Activated CD4-positive, alpha-beta T cell treated with anti-CD3 and anti-CD28 coated beads for 36 hours (primary cell): ENCODE results near the gene XPNPEP3. TPM values are rescaled to one million over a fixed set of nuclear protein-coding genes. Genes with fewer than 3 reads are reported as not detected.

Experiments used
- ATAC-seq: fragments of 200-7000 bp; cut with Tn5 transposase; one replicate; pipeline ENCODE4 v1.10.0; 2021; ENCODE audit warnings: mild to moderate bottlenecking, moderate library complexity
- CTCF ChIA-PET: fragments of 350-600 bp; sonication (Branson Sonifier 250); formaldehyde crosslinking; loops from one replicate; lab custom pipeline; 2021; ENCODE audit warnings: antibody characterized with exemption; lab: Charles Lee
- POLR2A ChIA-PET: fragments of 350-600 bp; sonication (Branson Sonifier 250); formaldehyde crosslinking; loops from one replicate; lab custom pipeline; 2021; ENCODE audit warnings: antibody characterized with exemption, inconsistent platforms; lab: Charles Lee
- DNase-seq: peaks from one replicate; pipeline ENCODE4 v3.0.0-alpha.2; 2020
- H3K27ac Mint-ChIP-seq: one replicate; pipeline ENCODE4 v1.8.0; 2021; ENCODE audit warnings: mixed read lengths
- H3K27me3 Mint-ChIP-seq: one replicate; pipeline ENCODE4 v1.8.0; 2021; ENCODE audit warnings: mixed read lengths
- H3K36me3 Mint-ChIP-seq: one replicate; pipeline ENCODE4 v1.8.0; 2021; ENCODE audit warnings: low read depth, mixed read lengths
- H3K4me1 Mint-ChIP-seq: one replicate; pipeline ENCODE4 v1.8.0; 2021; ENCODE audit warnings: mixed read lengths
- H3K4me3 Mint-ChIP-seq: one replicate; pipeline ENCODE4 v1.8.0; 2021; ENCODE audit warnings: mild to moderate bottlenecking, moderate library complexity, mixed read lengths
- H3K9me3 Mint-ChIP-seq: one replicate; pipeline ENCODE4 v1.8.0; 2021; ENCODE audit warnings: low read depth, mixed read lengths
- intact Hi-C, 2 experiments: fragments of 100-400 bp; cut with DNase I in 1 of 2; cut with micrococcal nuclease in 1 of 2; formaldehyde crosslinking; loops; one replicate each; pipeline versions ENCODE4 v1.14.2 to v1.15.1; 2022 to 2024; cut with DNase I, micrococcal nuclease
- total RNA-seq, 2 experiments: library from RNA; stranded (reverse); gene quantifications; one replicate each; pipeline ENCODE4 v1.2.3, GENCODE V29; 2021

XPNPEP3 gene
- total RNA-seq, 2 experiments from 2014 or later, result 21.5 to 25.8 TPM

- ATAC-seq, result no peak
- H3K27ac Mint-ChIP-seq, result no peak overlapping the region
- H3K27me3 Mint-ChIP-seq, result no peaks in the 10 kb centered on the region
- POLR2A ChIA-PET, result interaction anchor here (0.7 kb wide), 1 partner anchor 383 kb away, joined by 5 read pairs; no protein-coding TSS in a partner anchor
- H3K36me3 Mint-ChIP-seq, result no peaks in the 10 kb centered on the region
- no peaks in the 10 kb centered on the region for H3K4me1 Mint-ChIP-seq
- H3K4me3 Mint-ChIP-seq, result no peak overlapping the region
- no peak for DNase-seq
- CTCF ChIA-PET, result interaction anchor here (3.3 kb wide), 1 partner anchor 10 kb away, joined by 24 read pairs; no protein-coding TSS in a partner anchor
- H3K9me3 Mint-ChIP-seq, result no peaks in the 10 kb centered on the region
- intact Hi-C loops, result no loop called here
These were observed 75.4 kb downstream of the XPNPEP3 start for GRCh38 chr22:40932396-40932795.

- ATAC-seq, result peak; percentile 61
- no peaks in the 10 kb centered on the region for H3K36me3 Mint-ChIP-seq
These were observed 82.3 kb downstream of the XPNPEP3 start for GRCh38 chr22:40939202-40939601.

GRCh38 chr22:40950962-40951794 lies 94.2 kb downstream of the XPNPEP3 start, which contains the start of gene RBX1:
Gene RBX1, plus strand, starts transcription at chr22:40951378. Its CDS starts 21 bp downstream, at chr22:40951399.
- peaks cover 23% of the 10 kb centered on the region for H3K4me1 Mint-ChIP-seq
- ATAC-seq (peak; percentile 83), DNase-seq (peak; percentile 99)
- intact Hi-C loops, result loop anchor here (1.0 to 10.0 kb wide), 22 partner anchors 71 to 1906 kb away; partner anchors contain the start of genes L3MBTL2 (in 2 of the 2), RANGAP1 (in 2 of the 2), ST13 (in 2 of the 2) and ACO2 (in 1 of the 2)
- H3K36me3 Mint-ChIP-seq, result peaks cover 40% of the 10 kb centered on the region
- peak within 1 kb of the TSS; percentile 100 for H3K27ac Mint-ChIP-seq
- no peaks in the 10 kb centered on the region for H3K27me3 Mint-ChIP-seq
- H3K9me3 Mint-ChIP-seq, result no peaks in the 10 kb centered on the region
- CTCF ChIA-PET, result interaction anchor here (0.6 to 3.0 kb wide), 5 partner anchors 11 to 231 kb away, joined by 3 to 17 read pairs (median 4); no protein-coding TSS in a partner anchor
- H3K4me3 Mint-ChIP-seq, result peak within 1 kb of the TSS; percentile 100
- POLR2A ChIA-PET, result interaction anchor here (0.6 to 2.5 kb wide), 11 partner anchors 9 to 669 kb away, joined by 3 to 23 read pairs (median 6); partner anchors contain the start of genes EP300, PMM1, RANGAP1 and SLC25A17

More at GRCh38 chr22:40939202-40939601, 82.3 kb downstream of the XPNPEP3 start:
- no peaks in the 10 kb centered on the region for H3K27me3 Mint-ChIP-seq
- H3K27ac Mint-ChIP-seq, result peak overlapping the region; percentile 3
- DNase-seq, result no peak
- intact Hi-C loops, result no loop called here
- H3K9me3 Mint-ChIP-seq, result no peaks in the 10 kb centered on the region
- ChIA-PET CTCF (interaction anchor here (0.7 to 1.6 kb wide), 2 partner anchors 9 to 17 kb away, joined by 3 to 6 read pairs; no protein-coding TSS in a partner anchor), POLR2A (no interaction called here)
- H3K4me3 Mint-ChIP-seq, result no peak overlapping the region
- peaks cover 9% of the 10 kb centered on the region for H3K4me1 Mint-ChIP-seq

- no peaks in the 10 kb centered on the region for H3K27me3 Mint-ChIP-seq
- peaks cover 23% of the 10 kb centered on the region for H3K4me1 Mint-ChIP-seq
These were observed 95.1 kb downstream of the XPNPEP3 start for GRCh38 chr22:40951795-40952605.

GRCh38 chr22:40953471-40953870 lies 96.5 kb downstream of the XPNPEP3 start:
- Mint-ChIP-seq H3K4me3 (peak overlapping the region; percentile 41), H3K27ac (peak overlapping the region; percentile 100), H3K4me1 (peaks cover 24% of the 10 kb centered on the region), H3K27me3 (no peaks in the 10 kb centered on the region), H3K9me3 (no peaks in the 10 kb centered on the region), H3K36me3 (peaks cover 44% of the 10 kb centered on the region)
- ATAC-seq (no peak), DNase-seq (no peak)
- intact Hi-C loops, result loop anchor here (5.0 to 10.0 kb wide), 2 partner anchors 251 to 1904 kb away; partner anchors contain the start of genes ARFGAP3 (in 1 of the 2) and L3MBTL2 (in 1 of the 2)
- ChIA-PET POLR2A (no interaction called here), CTCF (interaction anchor here (1.4 to 3.0 kb wide), 2 partner anchors 20 to 30 kb away, joined by 3 to 17 read pairs; no protein-coding TSS in a partner anchor)

More at GRCh38 chr22:40951795-40952605, 95.1 kb downstream of the XPNPEP3 start:
- intact Hi-C loops, result loop anchor here (1.0 to 10.0 kb wide), 22 partner anchors 70 to 1905 kb away; partner anchors contain the start of genes L3MBTL2 (in 2 of the 2), RANGAP1 (in 2 of the 2), ST13 (in 2 of the 2) and ACO2 (in 1 of the 2)
- DNase-seq (no peak), ATAC-seq (no peak)
- H3K9me3 Mint-ChIP-seq, result no peaks in the 10 kb centered on the region
- peak overlapping the region; percentile 100 for H3K4me3 Mint-ChIP-seq
- ChIA-PET CTCF (interaction anchor here (0.7 to 3.0 kb wide), 9 partner anchors 12 to 670 kb away, joined by 3 to 17 read pairs (median 4); partner anchors contain the start of genes ACO2 and PHF5A), POLR2A (interaction anchor here (0.6 to 2.5 kb wide), 17 partner anchors 8 to 668 kb away, joined by 3 to 23 read pairs (median 4); partner anchors contain the start of genes EP300, PMM1, RANGAP1 and SLC25A17)
- H3K27ac Mint-ChIP-seq, result peak overlapping the region; percentile 100
- peaks cover 40% of the 10 kb centered on the region for H3K36me3 Mint-ChIP-seq

- DNase-seq (no peak), ATAC-seq (no peak)
- intact Hi-C loops, result loop anchor here (5.0 to 10.0 kb wide), 2 partner anchors 251 to 1903 kb away; partner anchors contain the start of genes ARFGAP3 (in 1 of the 2) and L3MBTL2 (in 1 of the 2)
- CTCF ChIA-PET, result no interaction called here
- Mint-ChIP-seq H3K4me1 (peaks cover 25% of the 10 kb centered on the region), H3K27ac (peak overlapping the region; percentile 38), H3K36me3 (peaks cover 47% of the 10 kb centered on the region), H3K9me3 (no peaks in the 10 kb centered on the region), H3K4me3 (no peak overlapping the region), H3K27me3 (no peaks in the 10 kb centered on the region)
- POLR2A ChIA-PET, result interaction anchor here (0.6 to 0.7 kb wide), 2 partner anchors 230 to 325 kb away, joined by 3 to 4 read pairs; no protein-coding TSS in a partner anchor
These were observed 97.2 kb downstream of the XPNPEP3 start for GRCh38 chr22:40954113-40954512.

- ChIA-PET CTCF (no interaction called here), POLR2A (no interaction called here)
- Mint-ChIP-seq H3K4me3 (no peak overlapping the region), H3K4me1 (peaks cover 30% of the 10 kb centered on the region), H3K27me3 (no peaks in the 10 kb centered on the region), H3K27ac (no peak overlapping the region), H3K36me3 (peaks cover 56% of the 10 kb centered on the region), H3K9me3 (no peaks in the 10 kb centered on the region)
- intact Hi-C loops, result loop anchor here in 1 of 2 experiments (10.0 kb wide), 1 partner anchor 249 kb away; the partner anchor contains the start of gene L3MBTL2
- ATAC-seq (no peak), DNase-seq (no peak)
These were observed 98.6 kb downstream of the XPNPEP3 start for GRCh38 chr22:40955571-40955970.

- Mint-ChIP-seq H3K9me3 (no peaks in the 10 kb centered on the region), H3K36me3 (peaks cover 55% of the 10 kb centered on the region), H3K27ac (no peak overlapping the region), H3K4me3 (no peak overlapping the region), H3K27me3 (no peaks in the 10 kb centered on the region), H3K4me1 (peaks cover 28% of the 10 kb centered on the region)
- DNase-seq (no peak), ATAC-seq (peak; percentile 19)
- ChIA-PET POLR2A (interaction anchor here (0.7 kb wide), 1 partner anchor 130 kb away, joined by 5 read pairs; no protein-coding TSS in a partner anchor), CTCF (interaction anchor here (0.5 to 1.4 kb wide), 4 partner anchors 19 to 136 kb away, joined by 3 read pairs; no protein-coding TSS in a partner anchor)
- intact Hi-C loops, result loop anchor here in 1 of 2 experiments (10.0 kb wide), 1 partner anchor 247 kb away; the partner anchor contains the start of gene L3MBTL2
These were observed 100.7 kb downstream of the XPNPEP3 start for GRCh38 chr22:40957601-40958000.

- no peaks in the 10 kb centered on the region for H3K9me3 Mint-ChIP-seq
- no peaks in the 10 kb centered on the region for H3K27me3 Mint-ChIP-seq
- ChIA-PET POLR2A (no interaction called here), CTCF (interaction anchor here (0.5 to 1.4 kb wide), 5 partner anchors 18 to 279 kb away, joined by 3 to 5 read pairs (median 3); no protein-coding TSS in a partner anchor)
- peaks cover 22% of the 10 kb centered on the region for H3K4me1 Mint-ChIP-seq
- H3K4me3 Mint-ChIP-seq, result no peak overlapping the region
- ATAC-seq (no peak), DNase-seq (no peak)
- intact Hi-C loops, result loop anchor here in 1 of 2 experiments (10.0 kb wide), 1 partner anchor 247 kb away; the partner anchor contains the start of gene L3MBTL2
- peak overlapping the region; percentile 67 for H3K27ac Mint-ChIP-seq
- peaks cover 49% of the 10 kb centered on the region for H3K36me3 Mint-ChIP-seq
These were observed 101.4 kb downstream of the XPNPEP3 start for GRCh38 chr22:40958299-40958698.

GRCh38 chr22:40960145-40960544 lies 103.2 kb downstream of the XPNPEP3 start:
- peak overlapping the region; percentile 7 for H3K27ac Mint-ChIP-seq
- intact Hi-C loops, result no loop called here
- ATAC-seq, result no peak

More at GRCh38 chr22:40960145-40960544, 103.2 kb downstream of the XPNPEP3 start:
- Mint-ChIP-seq H3K27me3 (no peaks in the 10 kb centered on the region), H3K9me3 (no peaks in the 10 kb centered on the region), H3K4me3 (no peak overlapping the region), H3K4me1 (peaks cover 11% of the 10 kb centered on the region), H3K36me3 (peaks cover 45% of the 10 kb centered on the region)
- CTCF ChIA-PET, result interaction anchor here (0.6 to 2.4 kb wide), 2 partner anchors 38 to 63 kb away, joined by 3 to 7 read pairs; no protein-coding TSS in a partner anchor
- POLR2A ChIA-PET, result interaction anchor here (0.8 kb wide), 1 partner anchor 9 kb away, joined by 6 read pairs; no protein-coding TSS in a partner anchor
- no peak for DNase-seq
